HEK293T (cell line): ENCODE measurements around the gene SLC39A3.

Source experiments
- BHLHE40 ChIP-seq: fragments of 450-650 bp; IDR thresholded peaks from 2 replicates; pipeline ENCODE4 v1.6.1; 2016; ENCODE audit warnings: mild to moderate bottlenecking, moderate library complexity, borderline replicate concordance
- CTBP1 ChIP-seq: fragments of 450-650 bp; IDR thresholded peaks from 2 replicates; pipeline ENCODE4 v1.6.1; 2016; ENCODE audit warnings: borderline replicate concordance
- ELF4 ChIP-seq: fragments of 450-650 bp; IDR thresholded peaks from 2 replicates; pipeline ENCODE4 v1.6.1; 2017; ENCODE audit warnings: antibody characterized with exemption
- FOXK2 ChIP-seq: fragments of 450-650 bp; IDR thresholded peaks from 2 replicates; pipeline ENCODE4 v1.6.1; 2016; ENCODE audit warnings: mild to moderate bottlenecking
- FOXM1 ChIP-seq: fragments of 450-650 bp; IDR thresholded peaks from 2 replicates; pipeline ENCODE4 v1.6.1; 2017; ENCODE audit warnings: mild to moderate bottlenecking, borderline replicate concordance
- HDGF ChIP-seq: fragments of 450-650 bp; IDR thresholded peaks from 2 replicates; pipeline ENCODE4 v1.6.1; 2017; ENCODE audit warnings: antibody characterized with exemption, borderline replicate concordance
- L3MBTL2 ChIP-seq: fragments of 450-650 bp; conservative IDR thresholded peaks from 2 replicates; pipeline ENCODE4 v1.6.1; 2016; ENCODE audit warnings: mild to moderate bottlenecking
- LEF1 ChIP-seq: fragments of 450-650 bp; IDR thresholded peaks from 2 replicates; pipeline ENCODE4 v1.6.1; 2017; ENCODE audit warnings: mild to moderate bottlenecking, borderline replicate concordance
- SP1 ChIP-seq: fragments of 450-650 bp; IDR thresholded peaks from 2 replicates; pipeline ENCODE4 v1.6.1; 2017
- SUZ12 ChIP-seq: fragments of 450-650 bp; IDR thresholded peaks from 2 replicates; pipeline ENCODE4 v1.6.1; 2016; ENCODE audit warnings: mild to moderate bottlenecking
- TARDBP ChIP-seq: fragments of 450-650 bp; IDR thresholded peaks from 2 replicates; pipeline ENCODE4 v1.6.1; 2016
- ZNF384 ChIP-seq: fragments of 450-650 bp; IDR thresholded peaks from 2 replicates; pipeline ENCODE4 v1.6.1; 2016
- TF ChIP-seq, protein P1 (sequence below): fragments of 450-650 bp; IDR thresholded peaks from 2 replicates; pipeline ENCODE4 v1.6.1; 2016

DNA sequence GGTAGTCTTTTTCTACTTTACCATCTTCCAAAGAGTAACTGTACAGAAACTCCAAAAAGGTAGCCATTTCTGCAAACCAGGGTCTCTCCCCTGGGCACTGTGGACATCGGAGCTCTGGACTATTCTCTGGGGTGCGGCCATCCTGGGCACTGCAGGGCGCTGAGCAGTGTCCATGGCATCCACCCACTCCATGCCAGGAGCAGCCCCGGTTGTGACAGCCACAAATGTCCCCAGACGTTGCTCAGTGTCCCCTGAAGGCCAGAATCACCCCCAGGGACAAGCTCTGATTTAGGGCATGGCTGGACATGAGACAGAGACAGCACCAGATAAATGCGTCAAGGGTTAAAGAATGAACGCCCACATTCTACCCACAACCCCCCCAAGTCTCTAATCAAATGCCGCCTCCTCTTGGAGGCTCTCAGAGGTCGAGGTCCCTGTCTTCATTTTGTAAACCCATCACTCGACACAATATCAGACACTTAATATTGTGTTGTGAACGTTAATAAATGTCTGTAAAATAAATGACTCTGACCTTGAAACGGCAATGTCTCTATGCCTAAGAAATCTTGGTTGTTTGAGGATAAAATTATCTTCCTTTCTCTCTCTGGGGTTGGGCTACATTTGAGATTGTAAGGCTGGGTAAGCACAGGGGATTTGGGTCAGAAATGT lies 46.2 kb downstream of the SLC39A3 start:
- TF ChIP-seq FOXK2 (no peak), SP1 (no peak), CTBP1 (no peak), L3MBTL2 (no peak), BHLHE40 (no peak), HDGF (no peak), SUZ12 (no peak), FOXM1 (no peak), ELF4 (no peak), ZNF384 (no peak), TARDBP (no peak), LEF1 (no peak)
- TF ChIP-seq, protein P1, sequence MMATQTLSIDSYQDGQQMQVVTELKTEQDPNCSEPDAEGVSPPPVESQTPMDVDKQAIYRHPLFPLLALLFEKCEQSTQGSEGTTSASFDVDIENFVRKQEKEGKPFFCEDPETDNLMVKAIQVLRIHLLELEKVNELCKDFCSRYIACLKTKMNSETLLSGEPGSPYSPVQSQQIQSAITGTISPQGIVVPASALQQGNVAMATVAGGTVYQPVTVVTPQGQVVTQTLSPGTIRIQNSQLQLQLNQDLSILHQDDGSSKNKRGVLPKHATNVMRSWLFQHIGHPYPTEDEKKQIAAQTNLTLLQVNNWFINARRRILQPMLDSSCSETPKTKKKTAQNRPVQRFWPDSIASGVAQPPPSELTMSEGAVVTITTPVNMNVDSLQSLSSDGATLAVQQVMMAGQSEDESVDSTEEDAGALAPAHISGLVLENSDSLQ = no peak
